NCI-H510A (cell line): Measurements from ENCODE around the gene MTFMT.
"Not testable (repeated sequence)": the region's sequence is repeated elsewhere in the genome, so short reads cannot be mapped to it uniquely, and the experiment has no call there.

ENCODE experiments used
- DNase-seq: peaks from one replicate; lab custom pipeline; 2025; lab: John Stamatoyannopoulos, UW

MTFMT gene

GRCh38 chr15:65060641-65061397 is 31.4 kb upstream of the MTFMT start:
- DNase-seq = no peak

GRCh38 chr15:65059931-65060596 is 30.6 kb upstream of the MTFMT start:
- no peak for DNase-seq

- no peak for DNase-seq
Measured at GRCh38 chr15:65059369-65059750, 29.9 kb upstream of the MTFMT start.

- no peak for DNase-seq
Measured at GRCh38 chr15:65058394-65059368, 29.2 kb upstream of the MTFMT start.

- DNase-seq = no peak
Measured at GRCh38 chr15:65057549-65057940, 28.1 kb upstream of the MTFMT start.

- no peak for DNase-seq
Measured at GRCh38 chr15:65056868-65057548, 27.6 kb upstream of the MTFMT start.

GRCh38 chr15:65056106-65056505 is 26.7 kb upstream of the MTFMT start:
- DNase-seq = no peak

GRCh38 chr15:65055201-65055870 is 25.9 kb upstream of the MTFMT start:
- DNase-seq = no peak

- peak; percentile 33 for DNase-seq
Measured at GRCh38 chr15:65054333-65055200, 25.1 kb upstream of the MTFMT start.

GRCh38 chr15:65052956-65053355 is 23.5 kb upstream of the MTFMT start:
- no peak for DNase-seq

GRCh38 chr15:65051266-65051665 is 21.8 kb upstream of the MTFMT start:
- DNase-seq = no peak

GRCh38 chr15:65050270-65050669 is 20.8 kb upstream of the MTFMT start:
- DNase-seq = no peak

- DNase-seq = peak; percentile 85
Measured at GRCh38 chr15:65049418-65049840, 20.0 kb upstream of the MTFMT start.

- DNase-seq = no peak
Measured at GRCh38 chr15:65048241-65048640, 18.8 kb upstream of the MTFMT start.

- DNase-seq = peak; percentile 11
Measured at GRCh38 chr15:65044724-65045481, 15.5 kb upstream of the MTFMT start, which contains the start of gene SLC51B. TSS of gene SLC51B (plus strand) at chr15:65045387. CDS start at chr15:65050005, 4,618 bp downstream.

GRCh38 chr15:65044218-65044617 is 14.8 kb upstream of the MTFMT start:
- not testable (repeated sequence) for DNase-seq

- no peak for DNase-seq
Measured at GRCh38 chr15:65042776-65043327, 13.4 kb upstream of the MTFMT start.

GRCh38 chr15:65041787-65042186 is 12.3 kb upstream of the MTFMT start:
- DNase-seq = no peak

- DNase-seq = no peak
Measured at GRCh38 chr15:65040461-65040860, 11.0 kb upstream of the MTFMT start.
